Ovary (tissue), 3 donors: ENCODE measurements around the gene HSPA12B.

Source experiments
- CTCF ChIP-seq, 3 donors: fragments of 450-650 bp in 2 of 3; fragments of 200-600 bp in 1 of 3; IDR thresholded peaks; one replicate each; pipeline versions ENCODE4 v1.5.1 to v1.8.0; 2016 to 2022; ENCODE audit warnings: antibody characterized with exemption in 3 of 3, mild to moderate bottlenecking in 1 of 3
- EP300 ChIP-seq: sonication (generic); formaldehyde crosslinking; IDR thresholded peaks from one replicate; pipeline ENCODE4 v1.6.1; 2017; ENCODE audit warnings: antibody characterized with exemption
- POLR2A ChIP-seq: fragments of 450-650 bp; IDR thresholded peaks from one replicate; pipeline ENCODE4 v1.6.1; 2017; ENCODE audit warnings: antibody characterized with exemption, mild to moderate bottlenecking, moderate library complexity
- donor health status: DM: no; HTN: no; CAD: no.

DNA sequence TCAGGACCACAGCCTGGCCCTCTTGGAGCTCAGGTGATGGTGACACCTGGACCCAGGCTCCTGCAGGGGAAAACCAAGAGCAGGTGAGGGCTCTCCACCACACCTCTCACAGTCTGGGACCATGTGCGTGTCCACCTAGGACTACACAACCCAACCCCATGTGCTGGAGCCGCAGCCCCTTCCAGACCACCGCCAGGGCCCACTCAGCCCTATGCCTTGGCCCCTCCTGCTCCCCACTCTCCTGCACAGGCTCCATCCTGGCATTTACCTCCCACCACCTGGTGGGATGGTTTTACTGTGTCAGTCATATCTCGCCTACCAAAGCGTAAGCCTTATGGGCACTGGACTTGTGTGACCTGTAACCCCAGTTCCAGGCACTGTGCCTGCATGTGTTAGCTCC lies 37.6 kb upstream of the HSPA12B start:
- TF ChIP-seq CTCF (IDR thresholded peaks at IDR 0.05): no peak
- TF ChIP-seq POLR2A: no peak
- no peak for TF ChIP-seq EP300
